IMR-90 (cell line): Measurements from ENCODE around the gene RYR1. TPM values are rescaled to one million over a fixed set of nuclear protein-coding genes. Genes with fewer than 3 reads are reported as not detected.
A peak's percentile ranks its signal among the peaks of the same experiment; 100 is the strongest.

ENCODE experiments used
- ATAC-seq: fragments of 200-7000 bp; cut with Tn5 transposase; 2 replicates; pipeline ENCODE4 v1.9.1; 2020; ENCODE audit warnings: low read depth, mild to moderate bottlenecking, moderate library complexity
- BruUV-seq: library from RNA; stranded (reverse); fragments of 400-500 nt; replicated peaks from 2 replicates; lab custom pipeline; 2021; lab: Mats Ljungman, UMichigan
- CTCF ChIA-PET: fragments of 300-600 bp; formaldehyde crosslinking; extraction: SDS; loops from one replicate; lab custom pipeline; 2021; ENCODE audit warnings: antibody characterized with exemption; lab: Yijun Ruan, JAX
- POLR2A ChIA-PET: fragments of 300-600 bp; sonication (Branson Sonifier 250); formaldehyde crosslinking; loops from one replicate; lab custom pipeline; 2022; ENCODE audit warnings: antibody characterized with exemption; ENCODE audit not compliant: unreplicated experiment; lab: Charles Lee
- DNase-seq: peaks from one replicate; pipeline ENCODE4 v3.0.0; 2013
- H2AFZ ChIP-seq: replicated peaks from 2 replicates; pipeline ENCODE3; 2013; ENCODE audit warnings: low read length, mild to moderate bottlenecking; ENCODE audit not compliant: poor library complexity
- H2AK5ac ChIP-seq: 2 replicates; pipeline ENCODE4 v1.6.1; 2013; ENCODE audit warnings: low read depth, low read length, inconsistent platforms
- H2AK9ac ChIP-seq: replicated peaks from 2 replicates; pipeline ENCODE3; 2013; ENCODE audit warnings: mild to moderate bottlenecking, low read depth, low read length, moderate library complexity; ENCODE audit not compliant: poor library complexity
- H2BK120ac ChIP-seq: 2 replicates; pipeline ENCODE4 v1.6.1; 2013; ENCODE audit warnings: low read depth, low read length, inconsistent platforms
- H2BK15ac ChIP-seq: 3 replicates; pipeline ENCODE4 v1.6.1; 2013; ENCODE audit warnings: low read depth, low read length, inconsistent platforms
- H2BK20ac ChIP-seq: 2 replicates; pipeline ENCODE4 v1.6.1; 2013; ENCODE audit warnings: low read depth, mild to moderate bottlenecking, inconsistent platforms, low read length, moderate library complexity
- H2BK5ac ChIP-seq: 2 replicates; pipeline ENCODE4 v1.6.1; 2013; ENCODE audit warnings: mild to moderate bottlenecking, low read depth, low read length, inconsistent platforms; ENCODE audit not compliant: poor library complexity, severe bottlenecking
- H3K14ac ChIP-seq: replicated peaks from 2 replicates; pipeline ENCODE4 v1.6.1; 2013; ENCODE audit warnings: low read depth, low read length, inconsistent platforms
- H3K18ac ChIP-seq: 2 replicates; pipeline ENCODE4 v1.6.1; 2013; ENCODE audit warnings: low read depth, low read length, control low read depth
- H3K23ac ChIP-seq: 2 replicates; pipeline ENCODE4 v1.6.1; 2013; ENCODE audit warnings: low read depth, low read length, inconsistent platforms
- H3K27ac ChIP-seq: 2 replicates; pipeline ENCODE4 v1.5.1; 2013; ENCODE audit warnings: mild to moderate bottlenecking, control low read depth, low read length; ENCODE audit not compliant: insufficient read depth
- H3K27me3 ChIP-seq: 2 replicates; pipeline ENCODE4 v1.6.1; 2013; ENCODE audit warnings: low read length; ENCODE audit not compliant: control insufficient read depth, insufficient read depth
- H3K36me3 ChIP-seq: 2 replicates; pipeline ENCODE4 v1.6.1; 2013; ENCODE audit warnings: low read length, mixed read lengths; ENCODE audit not compliant: control insufficient read depth, insufficient read depth
- H3K4ac ChIP-seq: 2 replicates; pipeline ENCODE4 v1.6.1; 2013; ENCODE audit warnings: low read depth, low read length, inconsistent platforms
- H3K4me1 ChIP-seq: 2 replicates; pipeline ENCODE4 v1.6.1; 2013; ENCODE audit warnings: low read length, mixed read lengths; ENCODE audit not compliant: control insufficient read depth, insufficient read depth
- H3K4me2 ChIP-seq: 2 replicates; pipeline ENCODE4 v1.6.1; 2013; ENCODE audit warnings: low read depth, mild to moderate bottlenecking, control low read depth, low read length, moderate library complexity
- H3K4me3 ChIP-seq: 2 replicates; pipeline ENCODE4 v1.5.1; 2013; ENCODE audit warnings: low read depth, mild to moderate bottlenecking, control low read depth, low read length, moderate library complexity; ENCODE audit not compliant: insufficient read depth
- H3K56ac ChIP-seq: 2 replicates; pipeline ENCODE4 v1.6.1; 2013; ENCODE audit warnings: low read length, inconsistent platforms; ENCODE audit not compliant: insufficient read depth; ENCODE audit errors: extremely low read depth
- H3K79me1 ChIP-seq, 2 experiments: 2 replicates each; pipeline ENCODE4 v1.6.1; 2013; ENCODE audit warnings: low read length in 2 of 2, inconsistent platforms in 1 of 2, low read depth in 1 of 2
- H3K9ac ChIP-seq: 2 replicates; pipeline ENCODE4 v1.6.1; 2013; ENCODE audit warnings: low read depth, low read length, control low read depth
- H3K9me1 ChIP-seq: 2 replicates; pipeline ENCODE4 v1.6.1; 2013; ENCODE audit warnings: low read length, inconsistent platforms; ENCODE audit not compliant: insufficient read depth
- H3K9me3 ChIP-seq: 2 replicates; pipeline ENCODE4 v1.6.1; 2013; ENCODE audit warnings: low read length; ENCODE audit not compliant: control insufficient read depth, insufficient read depth
- H4K20me1 ChIP-seq: 2 replicates; pipeline ENCODE4 v1.6.1; 2013; ENCODE audit warnings: low read length, inconsistent platforms; ENCODE audit not compliant: insufficient read depth
- H4K5ac ChIP-seq: 2 replicates; pipeline ENCODE4 v1.6.1; 2013; ENCODE audit warnings: mild to moderate bottlenecking, low read depth, low read length, control low read depth
- H4K8ac ChIP-seq, 2 experiments: 2 replicates each; pipeline ENCODE4 v1.6.1; 2013; ENCODE audit warnings: low read depth in 2 of 2, low read length in 2 of 2, control low read depth in 1 of 2, inconsistent platforms in 1 of 2
- H4K91ac ChIP-seq: 2 replicates; pipeline ENCODE4 v1.6.1; 2013; ENCODE audit warnings: low read depth, low read length, inconsistent platforms; ENCODE audit not compliant: insufficient read depth
- BHLHE40 ChIP-seq: fragments of 150-350 bp; IDR thresholded peaks from 2 replicates; pipeline ENCODE4 v1.6.1; 2016; ENCODE audit warnings: mild to moderate bottlenecking, low read depth, low read length
- CEBPB ChIP-seq: IDR thresholded peaks from 2 replicates; pipeline ENCODE4 v1.6.1; 2012; ENCODE audit warnings: low read depth, low read length, improper control_type of control experiment
- CHD1 ChIP-seq: IDR thresholded peaks from 2 replicates; pipeline ENCODE4 v1.6.1; 2012; ENCODE audit warnings: low read depth, low read length, improper control_type of control experiment
- FOS ChIP-seq: fragments of 150-350 bp; IDR thresholded peaks from 2 replicates; pipeline ENCODE4 v1.6.1; 2016; ENCODE audit warnings: low read depth, low read length
- MAFK ChIP-seq: IDR thresholded peaks from 2 replicates; pipeline ENCODE4 v1.6.1; 2012; ENCODE audit warnings: low read depth, low read length, improper control_type of control experiment
- MAZ ChIP-seq: IDR thresholded peaks from 2 replicates; pipeline ENCODE4 v1.6.1; 2012; ENCODE audit warnings: low read depth, mild to moderate bottlenecking, low read length, improper control_type of control experiment, moderate library complexity, borderline replicate concordance
- MXI1 ChIP-seq: IDR thresholded peaks from 2 replicates; pipeline ENCODE4 v1.6.1; 2012; ENCODE audit warnings: low read depth, mild to moderate bottlenecking, low read length, moderate library complexity, borderline replicate concordance
- NFE2L2 ChIP-seq: fragments of 150-350 bp; IDR thresholded peaks from 2 replicates; pipeline ENCODE4 v1.6.1; 2016; ENCODE audit warnings: low read depth, mild to moderate bottlenecking, low read length
- POLR2A ChIP-seq: IDR thresholded peaks from 2 replicates; pipeline ENCODE4 v1.6.1; 2012; ENCODE audit warnings: mild to moderate bottlenecking, low read depth, low read length
- RAD21 ChIP-seq: IDR thresholded peaks from 2 replicates; pipeline ENCODE4 v1.6.1; 2012; ENCODE audit warnings: low read length, improper control_type of control experiment
- RCOR1 ChIP-seq: IDR thresholded peaks from 2 replicates; pipeline ENCODE4 v1.6.1; 2012; ENCODE audit warnings: mild to moderate bottlenecking, low read length, improper control_type of control experiment; ENCODE audit not compliant: insufficient replicate concordance
- RFX5 ChIP-seq: IDR thresholded peaks from 2 replicates; pipeline ENCODE4 v1.8.0; 2012; ENCODE audit warnings: low read depth, mild to moderate bottlenecking, low read length, moderate library complexity
- SMC3 ChIP-seq: fragments of 150-350 bp; IDR thresholded peaks from 2 replicates; pipeline ENCODE4 v1.6.1; 2016; ENCODE audit warnings: low read depth, mild to moderate bottlenecking, antibody characterized with exemption, low read length, moderate library complexity
- WGBS, 2 experiments: methylation state at CpG; one replicate each; pipeline versions ENCODE4 v1.1.5 to v1.1.7; 2013; ENCODE audit warnings: missing lambda C conversion rate in 2 of 2; ENCODE audit not compliant: insufficient read length in 1 of 2; ENCODE audit errors: extremely low coverage in 2 of 2; 5-methylcytosine and 5-hydroxymethylcytosine counted together
- dilution Hi-C: fragments of 300-500 bp; cut with HindIII; formaldehyde crosslinking; loops from one replicate; pipeline ENCODE4 v1.14.3; 2018; ENCODE audit warnings: low sequenced_read_pairs; ENCODE audit not compliant: unreplicated experiment
- in situ Hi-C: fragments of 300-500 bp; cut with MboI; formaldehyde crosslinking; loops from 3 replicates; pipeline ENCODE4 v1.14.3; 2019; ENCODE audit warnings: low sequenced_read_pairs, inconsistent platforms, mixed read lengths
- intact Hi-C: fragments of 100-400 bp; cut with micrococcal nuclease; formaldehyde crosslinking; loops from 2 replicates; pipeline ENCODE4 v1.10.0; 2022
- polyA plus RNA-seq, 3 experiments: library from polyadenylated mRNA; depleted of rRNA; stranded (reverse); fragments of >200 nt; gene quantifications; 2 replicates each; pipeline ENCODE4 v1.2.3, GENCODE V29; 2012; ENCODE audit warnings: low replicate concordance in 1 of 3
- total RNA-seq: library from RNA; depleted of rRNA; stranded (reverse); fragments of >200 nt; gene quantifications from 2 replicates; pipeline ENCODE4 v1.2.3, GENCODE V29; 2012
- TF ChIP-seq, protein P1 (sequence below): fragments of 150-350 bp; IDR thresholded peaks from 2 replicates; pipeline ENCODE4 v1.6.1; 2017; ENCODE audit warnings: mild to moderate bottlenecking, antibody characterized with exemption, low read length, low read depth
- TF ChIP-seq, protein P2 (sequence below): fragments of 150-350 bp; IDR thresholded peaks from 2 replicates; pipeline ENCODE4 v1.6.1; 2016; ENCODE audit warnings: low read depth, mild to moderate bottlenecking, low read length, moderate library complexity, borderline replicate concordance
- TF ChIP-seq, protein P3 (sequence below): conservative IDR thresholded peaks from 2 replicates; pipeline ENCODE4 v1.5.1; 2012; ENCODE audit warnings: mild to moderate bottlenecking, low read depth, low read length, improper control_type of control experiment

Gene RYR1
- total and polyA plus RNA-seq, 2 of the 4 experiments (the other 2 are of a cell fraction), result not detected

- no peak overlapping the region for H2BK5ac ChIP-seq
- no peak overlapping the region for H4K5ac ChIP-seq
- dilution Hi-C loops (no loop called here), intact Hi-C loops (no loop called here), in situ Hi-C loops (loop anchor here (25.0 kb wide), 1 partner anchor 524 kb away; the partner anchor contains the start of genes MRPS12 and SARS2)
- H3K9ac ChIP-seq, result no peak overlapping the region
- no peaks in the 10 kb centered on the region for H3K9me3 ChIP-seq
- H3K4me3 ChIP-seq, result no peak overlapping the region
- TF ChIP-seq SMC3 (no peak), POLR2A (no peak), NFE2L2 (no peak), MAFK (no peak), CHD1 (no peak), RCOR1 (no peak), RFX5 (no peak), MXI1 (no peak), MAZ (no peak), BHLHE40 (no peak), RAD21 (no peak), CEBPB (no peak), FOS (no peak)
- TF ChIP-seq, protein P1, sequence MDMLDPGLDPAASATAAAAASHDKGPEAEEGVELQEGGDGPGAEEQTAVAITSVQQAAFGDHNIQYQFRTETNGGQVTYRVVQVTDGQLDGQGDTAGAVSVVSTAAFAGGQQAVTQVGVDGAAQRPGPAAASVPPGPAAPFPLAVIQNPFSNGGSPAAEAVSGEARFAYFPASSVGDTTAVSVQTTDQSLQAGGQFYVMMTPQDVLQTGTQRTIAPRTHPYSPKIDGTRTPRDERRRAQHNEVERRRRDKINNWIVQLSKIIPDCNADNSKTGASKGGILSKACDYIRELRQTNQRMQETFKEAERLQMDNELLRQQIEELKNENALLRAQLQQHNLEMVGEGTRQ, result no peak
- TF ChIP-seq, protein P2, sequence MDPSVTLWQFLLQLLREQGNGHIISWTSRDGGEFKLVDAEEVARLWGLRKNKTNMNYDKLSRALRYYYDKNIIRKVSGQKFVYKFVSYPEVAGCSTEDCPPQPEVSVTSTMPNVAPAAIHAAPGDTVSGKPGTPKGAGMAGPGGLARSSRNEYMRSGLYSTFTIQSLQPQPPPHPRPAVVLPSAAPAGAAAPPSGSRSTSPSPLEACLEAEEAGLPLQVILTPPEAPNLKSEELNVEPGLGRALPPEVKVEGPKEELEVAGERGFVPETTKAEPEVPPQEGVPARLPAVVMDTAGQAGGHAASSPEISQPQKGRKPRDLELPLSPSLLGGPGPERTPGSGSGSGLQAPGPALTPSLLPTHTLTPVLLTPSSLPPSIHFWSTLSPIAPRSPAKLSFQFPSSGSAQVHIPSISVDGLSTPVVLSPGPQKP, result no peak
- TF ChIP-seq, protein P3, sequence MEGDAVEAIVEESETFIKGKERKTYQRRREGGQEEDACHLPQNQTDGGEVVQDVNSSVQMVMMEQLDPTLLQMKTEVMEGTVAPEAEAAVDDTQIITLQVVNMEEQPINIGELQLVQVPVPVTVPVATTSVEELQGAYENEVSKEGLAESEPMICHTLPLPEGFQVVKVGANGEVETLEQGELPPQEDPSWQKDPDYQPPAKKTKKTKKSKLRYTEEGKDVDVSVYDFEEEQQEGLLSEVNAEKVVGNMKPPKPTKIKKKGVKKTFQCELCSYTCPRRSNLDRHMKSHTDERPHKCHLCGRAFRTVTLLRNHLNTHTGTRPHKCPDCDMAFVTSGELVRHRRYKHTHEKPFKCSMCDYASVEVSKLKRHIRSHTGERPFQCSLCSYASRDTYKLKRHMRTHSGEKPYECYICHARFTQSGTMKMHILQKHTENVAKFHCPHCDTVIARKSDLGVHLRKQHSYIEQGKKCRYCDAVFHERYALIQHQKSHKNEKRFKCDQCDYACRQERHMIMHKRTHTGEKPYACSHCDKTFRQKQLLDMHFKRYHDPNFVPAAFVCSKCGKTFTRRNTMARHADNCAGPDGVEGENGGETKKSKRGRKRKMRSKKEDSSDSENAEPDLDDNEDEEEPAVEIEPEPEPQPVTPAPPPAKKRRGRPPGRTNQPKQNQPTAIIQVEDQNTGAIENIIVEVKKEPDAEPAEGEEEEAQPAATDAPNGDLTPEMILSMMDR, result no peak
- no peak overlapping the region for H4K91ac ChIP-seq
- CTCF ChIA-PET, result no interaction called here
- no peak overlapping the region for H3K14ac ChIP-seq
- H4K8ac ChIP-seq, result no peak overlapping the region
- POLR2A ChIA-PET, result no interaction called here
- no peak overlapping the region for H3K27ac ChIP-seq
- H2BK15ac ChIP-seq, result no peak overlapping the region
- peak overlapping the region; percentile 16 for H2AK9ac ChIP-seq
- DNase-seq (no peak), ATAC-seq (no peak)
- H2BK120ac ChIP-seq, result no peak overlapping the region
- H2AK5ac ChIP-seq, result no peak overlapping the region
- no peak overlapping the region for H3K4ac ChIP-seq
- no peak overlapping the region for H2BK20ac ChIP-seq
- H3K4me2 ChIP-seq, result no peak overlapping the region
- no peak overlapping the region for H3K23ac ChIP-seq
- no peak overlapping the region for H2AFZ ChIP-seq
- H3K18ac ChIP-seq, result no peak overlapping the region
- no peaks in the 10 kb centered on the region for H4K20me1 ChIP-seq
- BruUV-seq, result no TSS peak
- no CpG with 5 or more reads among the region's 11 CpGs for WGBS, 2 experiments
- no peaks in the 10 kb centered on the region; the same call in 1 of the 2 replicates for H3K36me3 ChIP-seq
- peaks cover 4% of the 10 kb centered on the region; the same call in 1 of the 2 replicates for H3K9me1 ChIP-seq
- H3K27me3 ChIP-seq, result peaks cover 11% of the 10 kb centered on the region
- no peak overlapping the region for H3K56ac ChIP-seq
- no peaks in the 10 kb centered on the region for H3K79me1 ChIP-seq
- H3K4me1 ChIP-seq, result no peaks in the 10 kb centered on the region
These were observed 20.5 kb upstream of the RYR1 start for GRCh38 chr19:38412961-38413360.
